Mononuclear cell (primary cell): ENCODE measurements around the gene SH3BP1. TPM values are rescaled to one million over a fixed set of nuclear protein-coding genes. Genes with fewer than 3 reads are reported as not detected.
"Not testable (repeated sequence)": the region's sequence is repeated elsewhere in the genome, so short reads cannot be mapped to it uniquely, and the experiment has no call there.

ENCODE experiments used
- H3K27me3 ChIP-seq: 2 replicates; pipeline ENCODE4 v1.6.0; 2011; ENCODE audit warnings: low read length, control low read depth; ENCODE audit not compliant: insufficient read depth
- H3K4me1 ChIP-seq: 2 replicates; pipeline ENCODE4 v1.5.1; 2011; ENCODE audit warnings: mild to moderate bottlenecking, low read length, control low read depth; ENCODE audit not compliant: insufficient read depth
- H3K4me3 ChIP-seq: 2 replicates; pipeline ENCODE4 v1.5.1; 2011; ENCODE audit warnings: mild to moderate bottlenecking, low read length, moderate library complexity
- H3K9me3 ChIP-seq: 2 replicates; pipeline ENCODE4 v1.5.1; 2011; ENCODE audit warnings: low read depth, mild to moderate bottlenecking, control low read depth, low read length
- total RNA-seq: library from RNA; depleted of rRNA; stranded (reverse); fragments of >200 nt; gene quantifications from one replicate; pipeline ENCODE4 v1.2.3, GENCODE V29; 2012

SH3BP1 gene
- total RNA-seq, 1 donor: 64.0 TPM

GRCh38 chr22:37609240-37610152 is 30.0 kb upstream of the SH3BP1 start:
- H3K4me1 ChIP-seq: peaks cover 54% of the 10 kb centered on the region
- H3K27me3 ChIP-seq: no peaks in the 10 kb centered on the region
- H3K9me3 ChIP-seq: no peaks in the 10 kb centered on the region
- H3K4me3 ChIP-seq: peak overlapping the region; percentile 83

- H3K9me3 ChIP-seq, H3K27me3 ChIP-seq: not testable (repeated sequence)
- Histone ChIP-seq H3K4me1 (peaks cover 48% of the 10 kb centered on the region), H3K4me3 (peak overlapping the region; percentile 83)
Measured at GRCh38 chr22:37610153-37610475, 29.4 kb upstream of the SH3BP1 start.

- Histone ChIP-seq H3K4me3 (no peak overlapping the region), H3K27me3 (no peaks in the 10 kb centered on the region), H3K9me3 (no peaks in the 10 kb centered on the region), H3K4me1 (peaks cover 43% of the 10 kb centered on the region)
Measured at GRCh38 chr22:37610480-37611129, 28.9 kb upstream of the SH3BP1 start.

- Histone ChIP-seq H3K27me3 (no peaks in the 10 kb centered on the region), H3K4me1 (peaks cover 42% of the 10 kb centered on the region), H3K9me3 (no peaks in the 10 kb centered on the region), H3K4me3 (no peak overlapping the region)
Measured at GRCh38 chr22:37611207-37611606, 28.3 kb upstream of the SH3BP1 start.

GRCh38 chr22:37616201-37617083 is 23.0 kb upstream of the SH3BP1 start:
- H3K9me3 ChIP-seq: no peaks in the 10 kb centered on the region
- no peak overlapping the region for H3K4me3 ChIP-seq
- H3K27me3 ChIP-seq: no peaks in the 10 kb centered on the region
- peaks cover 3% of the 10 kb centered on the region for H3K4me1 ChIP-seq

GRCh38 chr22:37617431-37617830 is 22.0 kb upstream of the SH3BP1 start:
- H3K4me1 ChIP-seq: no peaks in the 10 kb centered on the region
- H3K9me3 ChIP-seq: no peaks in the 10 kb centered on the region
- no peak overlapping the region for H3K4me3 ChIP-seq
- no peaks in the 10 kb centered on the region for H3K27me3 ChIP-seq

GRCh38 chr22:37618072-37618656 is 21.3 kb upstream of the SH3BP1 start:
- Histone ChIP-seq H3K4me3 (no peak overlapping the region), H3K27me3 (no peaks in the 10 kb centered on the region), H3K9me3 (no peaks in the 10 kb centered on the region), H3K4me1 (no peaks in the 10 kb centered on the region)

GRCh38 chr22:37618674-37619073 is 20.8 kb upstream of the SH3BP1 start:
- Histone ChIP-seq H3K27me3 (no peaks in the 10 kb centered on the region), H3K4me3 (no peak overlapping the region), H3K4me1 (peaks cover 2% of the 10 kb centered on the region), H3K9me3 (no peaks in the 10 kb centered on the region)

- no peak overlapping the region for H3K4me3 ChIP-seq
- H3K4me1 ChIP-seq: peaks cover 13% of the 10 kb centered on the region
- no peaks in the 10 kb centered on the region for H3K27me3 ChIP-seq
- H3K9me3 ChIP-seq: no peaks in the 10 kb centered on the region
Measured at GRCh38 chr22:37619991-37620390, 19.5 kb upstream of the SH3BP1 start.

GRCh38 chr22:37621352-37621860 is 18.1 kb upstream of the SH3BP1 start:
- peaks cover 25% of the 10 kb centered on the region for H3K4me1 ChIP-seq
- no peaks in the 10 kb centered on the region for H3K9me3 ChIP-seq
- no peaks in the 10 kb centered on the region for H3K27me3 ChIP-seq
- no peak overlapping the region for H3K4me3 ChIP-seq

GRCh38 chr22:37623075-37624016 is 16.1 kb upstream of the SH3BP1 start:
- H3K9me3 ChIP-seq: no peaks in the 10 kb centered on the region
- peaks cover 44% of the 10 kb centered on the region for H3K4me1 ChIP-seq
- no peaks in the 10 kb centered on the region for H3K27me3 ChIP-seq
- no peak overlapping the region for H3K4me3 ChIP-seq

GRCh38 chr22:37624017-37624365 is 15.5 kb upstream of the SH3BP1 start:
- Histone ChIP-seq H3K27me3 (no peaks in the 10 kb centered on the region), H3K4me3 (no peak overlapping the region), H3K4me1 (peaks cover 51% of the 10 kb centered on the region), H3K9me3 (no peaks in the 10 kb centered on the region)

GRCh38 chr22:37624876-37625275 is 14.6 kb upstream of the SH3BP1 start:
- H3K4me1 ChIP-seq: peaks cover 53% of the 10 kb centered on the region

GRCh38 chr22:37625737-37626136 is 13.7 kb upstream of the SH3BP1 start:
- Histone ChIP-seq H3K4me3 (no peak overlapping the region), H3K27me3 (no peaks in the 10 kb centered on the region), H3K9me3 (no peaks in the 10 kb centered on the region), H3K4me1 (peaks cover 53% of the 10 kb centered on the region)

More at GRCh38 chr22:37624876-37625275, 14.6 kb upstream of the SH3BP1 start:
- Histone ChIP-seq H3K27me3 (no peaks in the 10 kb centered on the region), H3K4me3 (no peak overlapping the region), H3K9me3 (no peaks in the 10 kb centered on the region)
